ENCODE measurements around the gene PDS5B.

Gene PDS5B

DNA sequence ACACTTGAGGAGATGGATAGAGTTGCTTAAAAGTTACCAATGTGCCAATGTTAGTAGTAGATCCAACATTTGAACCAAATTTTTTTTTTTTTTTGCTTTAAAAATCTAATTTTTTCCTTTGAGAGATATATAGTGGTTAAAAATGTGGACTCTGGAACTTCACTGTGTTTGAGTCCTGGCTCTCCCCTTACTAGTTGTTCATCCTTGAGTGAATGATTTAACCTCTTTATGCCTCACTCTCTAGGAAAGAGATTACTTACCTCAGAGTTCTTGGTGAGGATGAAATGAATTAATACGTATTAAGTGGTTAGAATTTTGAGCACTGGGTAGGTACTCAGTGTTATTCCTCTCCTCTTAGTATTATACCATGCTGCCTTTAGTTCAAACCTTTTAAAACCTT lies 24.3 kb downstream of the PDS5B start:
- TF ChIP-seq, protein P1, sequence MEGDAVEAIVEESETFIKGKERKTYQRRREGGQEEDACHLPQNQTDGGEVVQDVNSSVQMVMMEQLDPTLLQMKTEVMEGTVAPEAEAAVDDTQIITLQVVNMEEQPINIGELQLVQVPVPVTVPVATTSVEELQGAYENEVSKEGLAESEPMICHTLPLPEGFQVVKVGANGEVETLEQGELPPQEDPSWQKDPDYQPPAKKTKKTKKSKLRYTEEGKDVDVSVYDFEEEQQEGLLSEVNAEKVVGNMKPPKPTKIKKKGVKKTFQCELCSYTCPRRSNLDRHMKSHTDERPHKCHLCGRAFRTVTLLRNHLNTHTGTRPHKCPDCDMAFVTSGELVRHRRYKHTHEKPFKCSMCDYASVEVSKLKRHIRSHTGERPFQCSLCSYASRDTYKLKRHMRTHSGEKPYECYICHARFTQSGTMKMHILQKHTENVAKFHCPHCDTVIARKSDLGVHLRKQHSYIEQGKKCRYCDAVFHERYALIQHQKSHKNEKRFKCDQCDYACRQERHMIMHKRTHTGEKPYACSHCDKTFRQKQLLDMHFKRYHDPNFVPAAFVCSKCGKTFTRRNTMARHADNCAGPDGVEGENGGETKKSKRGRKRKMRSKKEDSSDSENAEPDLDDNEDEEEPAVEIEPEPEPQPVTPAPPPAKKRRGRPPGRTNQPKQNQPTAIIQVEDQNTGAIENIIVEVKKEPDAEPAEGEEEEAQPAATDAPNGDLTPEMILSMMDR (IDR thresholded peaks at IDR 0.05; ENCODE audit: insufficient read depth, low read depth, low read length, missing control alignments): no peak
- DNase-seq (ENCODE audit: low read depth): no peak

DNA sequence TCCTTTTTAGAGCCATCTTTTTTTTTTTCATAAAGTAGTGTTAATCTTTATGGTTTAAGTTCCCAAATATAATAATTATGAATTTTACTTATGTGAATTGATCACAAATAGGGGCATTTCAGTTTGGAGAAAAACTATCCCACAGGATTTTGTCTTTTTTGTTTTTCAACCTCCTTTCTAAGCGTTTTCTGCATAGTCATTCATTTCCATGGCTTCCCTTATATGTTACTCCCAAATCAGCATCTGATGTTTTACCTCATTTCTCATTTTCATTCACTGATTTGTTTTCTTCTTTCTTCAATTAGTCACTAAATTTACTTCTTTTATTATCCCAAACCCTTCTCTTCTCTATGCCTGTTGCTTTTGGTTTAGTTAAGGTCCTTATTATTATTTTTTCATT lies 24.7 kb downstream of the PDS5B start:
- DNase-seq (ENCODE audit: low read depth): no peak
- TF ChIP-seq, protein P1 (IDR thresholded peaks at IDR 0.05; ENCODE audit: insufficient read depth, low read depth, low read length, missing control alignments): no peak

More for the DNA sequence above, 24.3 kb downstream of the PDS5B start:
- H3K4me3 ChIP-seq (ENCODE audit: low read depth, low read length): no peak overlapping the region

DNA sequence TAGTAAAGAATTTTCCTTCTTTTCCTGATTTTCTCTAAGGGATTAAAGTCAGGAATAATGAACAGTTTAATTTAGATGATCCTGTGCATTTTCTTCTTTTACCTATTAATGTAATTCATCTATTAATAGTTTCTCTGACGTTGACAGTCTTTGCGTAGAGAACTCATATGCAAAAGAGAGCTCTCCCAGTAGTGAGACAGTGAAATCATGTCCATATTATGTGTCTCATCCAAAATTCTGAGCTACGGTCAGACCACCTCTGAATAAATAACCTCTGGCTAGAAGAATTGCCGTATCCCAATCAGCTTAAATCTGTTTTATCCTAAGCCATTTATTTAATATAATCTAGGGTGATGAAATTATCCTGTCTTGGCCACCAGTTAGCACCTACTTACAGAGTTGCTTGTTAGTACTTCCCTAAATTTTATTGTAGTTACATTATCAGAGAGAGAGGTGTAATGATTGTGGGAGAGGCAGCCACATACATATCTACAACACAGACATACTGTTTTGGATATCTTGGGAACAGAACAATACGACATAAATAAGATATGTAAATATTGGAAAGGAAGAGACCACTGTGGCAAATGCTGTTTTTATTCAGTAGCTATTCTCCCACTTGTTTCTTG lies 30.7 kb downstream of the PDS5B start:
- TF ChIP-seq, protein P1 (IDR thresholded peaks at IDR 0.05; ENCODE audit: insufficient read depth, low read depth, low read length, missing control alignments): no peak
- DNase-seq (ENCODE audit: low read depth): no peak
- no peak overlapping the region for H3K4me3 ChIP-seq (ENCODE audit: low read depth, low read length)

More for the DNA sequence above, 24.7 kb downstream of the PDS5B start:
- no peak overlapping the region for H3K4me3 ChIP-seq (ENCODE audit: low read depth, low read length)

DNA sequence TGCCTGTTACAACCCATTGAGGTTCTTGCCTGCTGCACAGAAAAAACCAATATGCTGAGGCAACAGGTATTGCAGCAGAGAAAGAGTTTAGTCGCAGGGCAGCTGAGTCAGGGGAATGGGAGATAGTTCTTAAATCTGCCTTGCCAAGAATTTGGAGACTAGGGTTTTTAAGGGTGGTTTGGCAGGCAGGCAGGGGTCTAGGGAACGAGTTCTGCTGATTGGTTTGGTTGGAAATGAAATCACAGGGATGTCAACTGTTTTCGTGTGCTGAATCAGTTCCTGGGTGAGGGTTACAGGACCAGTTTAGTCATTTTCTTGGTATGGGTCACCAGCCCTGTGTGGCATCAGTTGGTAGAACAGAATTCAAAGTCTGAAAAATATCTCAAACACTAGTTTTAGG lies 36.6 kb downstream of the PDS5B start:
- TF ChIP-seq, protein P1 (IDR thresholded peaks at IDR 0.05; ENCODE audit: insufficient read depth, low read depth, low read length, missing control alignments): no peak
- H3K4me3 ChIP-seq (ENCODE audit: low read depth, low read length): no peak overlapping the region
- no peak for DNase-seq (ENCODE audit: low read depth)

DNA sequence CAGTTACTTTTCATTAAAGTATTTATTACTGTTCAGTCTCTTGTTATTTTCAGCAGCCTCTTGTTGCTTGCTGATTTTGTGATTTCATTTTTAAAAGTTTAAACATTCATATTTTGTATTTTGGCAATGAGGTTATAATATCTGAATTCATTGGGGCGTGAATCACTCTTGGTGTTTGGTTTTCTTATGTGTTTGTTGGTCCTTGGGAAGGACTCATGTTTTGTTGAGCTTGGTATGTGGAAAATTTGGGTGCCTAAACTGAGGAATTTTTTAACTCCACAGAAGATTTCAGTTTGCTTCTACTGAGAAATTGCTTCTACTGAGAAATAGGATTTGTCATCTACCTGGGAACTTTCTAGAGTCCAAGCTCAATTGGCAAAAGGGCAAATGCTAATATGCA lies 38.2 kb downstream of the PDS5B start:
- no peak overlapping the region for H3K4me3 ChIP-seq (ENCODE audit: low read depth, low read length)
- no peak for DNase-seq (ENCODE audit: low read depth)
- TF ChIP-seq, protein P1 (IDR thresholded peaks at IDR 0.05; ENCODE audit: insufficient read depth, low read depth, low read length, missing control alignments): no peak

DNA sequence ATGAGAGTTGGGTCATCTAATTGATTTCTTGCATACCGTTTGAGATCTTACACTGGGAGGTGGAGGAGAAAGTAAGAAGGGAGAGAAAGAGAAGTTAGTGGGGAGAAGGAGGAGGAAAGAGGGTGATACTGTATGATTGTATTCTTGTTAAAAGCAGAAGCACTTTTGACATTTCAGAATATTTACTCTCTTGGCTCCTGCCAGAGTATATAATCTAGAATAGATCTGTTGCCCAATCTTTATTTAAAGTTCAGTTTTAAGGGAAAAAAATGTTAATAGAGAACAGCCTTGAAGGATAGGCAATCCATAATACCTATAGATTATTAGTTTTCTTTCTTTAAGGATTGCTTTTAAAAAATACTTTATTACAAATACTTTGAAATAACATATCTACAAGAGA lies 41.5 kb downstream of the PDS5B start:
- DNase-seq (ENCODE audit: low read depth): no peak
- no peak overlapping the region for H3K4me3 ChIP-seq (ENCODE audit: low read depth, low read length)

More for the DNA sequence above, 41.5 kb downstream of the PDS5B start:
- TF ChIP-seq, protein P1 (IDR thresholded peaks at IDR 0.05; ENCODE audit: insufficient read depth, low read depth, low read length, missing control alignments): no peak

All from GM12865 (cell line).